ENCODE data around the gene PLPP6. TPM values are rescaled to one million over a fixed set of nuclear protein-coding genes. Genes with fewer than 3 reads are reported as not detected.

PLPP6 gene
- total and polyA plus RNA-seq, 2 of the 8 experiments (the other 6 are each of a cell fraction or from before 2014, with no cell fraction given), result 11.8 to 13.3 TPM

GRCh38 chr9:4704129-4704528 is 42.0 kb downstream of the PLPP6 start (continued):
- no peak for TF ChIP-seq CHD7 (IDR thresholded peaks at IDR 0.05; ENCODE audit: insufficient replicate concordance, low read length)

All from H1 (cell line).